HG02623 (cell line): ENCODE data around the gene PDE4D.

Source experiments
- ATAC-seq: cut with Tn5 transposase; IDR thresholded peaks from one replicate; pipeline ENCODE4 v1.9.1; 2021; ENCODE audit warnings: moderate library complexity; ENCODE audit not compliant: unreplicated experiment

Gene PDE4D

GRCh38 chr5:59037941-59038797 is 855.4 kb downstream of the PDE4D start:
- ATAC-seq = no peak

DNA sequence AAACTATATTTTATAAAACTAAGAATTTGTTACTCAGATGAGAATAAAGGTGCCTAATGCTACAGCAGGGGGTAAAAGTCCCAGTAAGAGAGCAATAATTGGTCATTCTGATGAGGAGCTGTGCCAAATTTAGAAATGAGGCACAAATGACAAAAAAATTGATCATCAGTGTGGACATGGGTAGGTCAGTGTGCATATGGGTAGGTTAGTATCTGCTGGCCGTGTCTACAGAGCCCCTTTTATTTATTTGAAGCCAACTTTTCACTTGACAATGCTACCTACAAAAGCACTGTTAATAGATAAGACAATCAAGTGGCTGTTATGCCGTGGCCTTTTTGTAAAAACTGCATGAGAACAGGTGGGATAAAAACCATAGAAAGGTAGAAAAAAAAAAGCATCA is 856.1 kb downstream of the PDE4D start:
- ATAC-seq = no peak

DNA sequence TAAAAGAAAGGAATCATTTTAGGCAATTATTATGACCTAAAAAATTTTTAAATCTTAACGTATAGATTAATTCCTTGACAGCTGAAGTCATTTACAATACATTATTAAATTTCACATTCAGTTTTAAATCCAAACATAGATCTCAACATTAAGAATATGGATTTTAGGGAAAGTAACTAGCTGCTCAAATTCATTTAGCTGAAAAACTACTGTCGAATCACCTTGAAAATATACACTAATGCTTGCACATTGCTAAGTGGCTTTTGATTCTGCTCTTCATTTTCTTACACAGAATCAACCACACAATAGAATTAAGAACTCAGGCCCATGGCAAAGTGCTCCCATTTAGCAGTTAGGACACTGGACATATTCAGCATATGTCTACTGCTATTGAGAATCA is 856.5 kb downstream of the PDE4D start:
- no peak for ATAC-seq

GRCh38 chr5:59036274-59036961 is 857.1 kb downstream of the PDE4D start:
- ATAC-seq = no peak

- ATAC-seq = no peak
Measured at GRCh38 chr5:59035681-59036080, 857.8 kb downstream of the PDE4D start.

DNA sequence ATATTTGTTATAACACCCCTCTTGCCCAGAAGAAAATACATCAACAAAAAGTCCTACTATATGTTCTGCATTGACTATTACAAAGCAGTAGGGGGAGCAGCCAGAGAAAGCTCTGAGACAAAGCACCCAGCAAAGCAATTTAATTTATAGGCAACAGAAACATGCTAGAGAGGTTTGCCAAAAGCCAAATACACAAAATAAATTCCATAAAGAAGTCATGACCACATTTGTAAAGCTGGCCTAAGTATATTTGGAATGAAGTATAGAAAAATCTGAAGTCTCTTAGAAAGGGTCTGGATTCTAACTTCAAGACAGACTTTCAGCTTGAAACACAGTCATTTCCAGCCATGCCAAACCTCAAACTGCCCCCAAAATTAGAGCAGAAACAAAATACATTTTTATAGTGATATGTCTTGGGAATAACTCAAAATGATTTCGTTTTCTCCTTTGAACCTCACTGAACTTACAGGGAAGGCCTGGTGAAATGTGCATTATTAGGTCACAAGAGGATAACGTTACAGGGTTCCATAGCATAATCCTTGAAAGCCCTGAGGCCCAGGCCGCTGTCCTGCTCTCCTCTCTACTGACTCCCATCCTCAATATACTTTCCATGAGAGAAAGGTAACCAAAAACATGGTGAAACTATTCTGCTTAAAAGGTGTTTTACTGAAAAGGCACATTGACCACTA is 858.9 kb downstream of the PDE4D start:
- no peak for ATAC-seq

DNA sequence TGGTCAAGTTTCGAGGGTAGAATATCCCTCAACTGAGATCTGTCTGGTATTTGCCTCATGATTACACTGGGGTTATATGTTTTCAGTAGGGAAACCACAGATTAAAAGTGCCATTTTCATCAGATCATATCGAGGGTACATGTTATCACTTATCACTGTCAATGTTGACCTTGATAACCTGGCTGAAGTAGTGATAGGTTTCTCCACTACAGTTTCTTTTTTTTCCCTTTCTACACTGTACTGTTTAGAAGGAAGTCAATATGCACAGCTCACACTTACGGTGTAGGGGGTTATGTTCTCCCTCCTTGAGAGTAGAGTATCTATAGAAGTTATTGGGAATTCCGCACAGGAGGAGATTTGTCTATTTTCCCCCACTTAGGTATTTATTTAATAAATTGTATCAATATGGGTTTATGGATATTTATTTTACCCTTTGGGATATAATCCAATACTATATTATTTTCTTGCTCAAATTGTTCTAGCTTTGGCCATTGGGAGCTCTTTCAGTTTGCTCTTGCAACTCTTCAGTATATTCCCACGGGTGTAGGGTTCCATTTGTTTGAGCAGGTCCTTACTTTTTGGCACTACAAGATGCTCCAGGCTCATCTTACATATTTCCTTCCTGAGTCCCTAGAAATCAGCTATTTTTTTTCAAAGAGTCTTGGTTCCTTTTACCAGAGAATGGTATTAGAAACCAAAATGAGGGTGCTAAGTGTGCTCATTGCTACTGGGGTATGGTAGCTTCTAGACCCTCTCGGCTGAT is 866.2 kb downstream of the PDE4D start:
- no peak for ATAC-seq

DNA sequence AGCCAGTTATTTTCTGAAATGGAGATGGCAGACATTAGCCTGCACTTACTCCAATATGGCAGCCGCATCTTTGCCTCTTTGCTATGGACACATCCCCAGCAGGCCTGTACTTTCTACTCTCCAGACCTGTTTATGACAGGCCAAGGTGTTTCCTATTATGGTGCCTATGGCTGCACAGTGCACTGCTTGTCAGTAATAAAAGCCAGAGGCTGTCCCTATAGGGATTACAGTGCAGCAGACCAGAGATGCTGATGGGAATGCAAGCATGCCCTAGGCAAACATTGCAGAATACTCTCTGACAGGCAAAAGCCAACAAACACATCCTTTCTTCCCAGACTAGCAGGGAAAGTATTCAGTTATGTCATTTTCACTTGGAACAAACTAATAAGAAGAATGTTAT is 867.8 kb downstream of the PDE4D start:
- ATAC-seq = no peak

GRCh38 chr5:59021837-59022514 is 871.5 kb downstream of the PDE4D start:
- no peak for ATAC-seq

GRCh38 chr5:59021286-59021673 is 872.2 kb downstream of the PDE4D start:
- ATAC-seq = no peak

GRCh38 chr5:59020611-59021285 is 872.8 kb downstream of the PDE4D start:
- ATAC-seq = no peak

DNA sequence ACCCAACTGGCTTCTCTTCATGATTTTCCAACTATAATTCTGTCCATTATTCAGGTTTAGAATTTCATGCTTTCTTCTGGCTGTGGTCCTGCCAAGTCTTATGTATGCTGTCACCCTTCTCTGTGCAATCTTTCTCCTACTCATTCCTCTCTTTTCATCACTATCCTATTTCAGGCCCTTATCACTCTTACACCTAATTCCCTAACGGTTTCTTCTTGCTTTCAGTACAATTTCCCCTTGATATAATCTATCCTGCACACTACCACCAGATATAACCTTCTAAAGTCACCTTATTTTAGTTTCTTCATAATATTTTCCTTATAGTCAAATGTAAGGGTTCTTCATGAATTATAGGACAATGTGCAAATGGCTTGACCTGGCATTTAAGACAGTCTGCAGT is 874.4 kb downstream of the PDE4D start:
- no peak for ATAC-seq

DNA sequence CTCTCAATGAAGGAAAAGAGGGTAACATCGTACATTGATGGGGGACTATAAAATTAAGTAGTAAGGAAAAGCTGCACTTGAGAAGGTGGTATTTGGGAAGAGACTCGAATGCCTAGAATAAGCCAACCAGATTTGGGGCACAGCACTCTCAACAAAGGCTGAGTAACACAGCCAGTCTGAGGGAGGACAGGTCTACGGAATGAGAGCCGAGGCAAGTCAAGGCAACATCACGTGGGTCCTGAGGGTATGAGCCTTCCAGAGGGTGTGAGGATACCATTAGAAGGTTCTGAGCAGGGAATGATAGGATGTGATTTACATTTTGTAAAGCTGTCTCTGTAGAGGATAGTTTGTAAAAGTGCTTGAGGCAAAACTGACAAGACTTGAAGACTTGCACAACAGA is 876.6 kb downstream of the PDE4D start:
- no peak for ATAC-seq

DNA sequence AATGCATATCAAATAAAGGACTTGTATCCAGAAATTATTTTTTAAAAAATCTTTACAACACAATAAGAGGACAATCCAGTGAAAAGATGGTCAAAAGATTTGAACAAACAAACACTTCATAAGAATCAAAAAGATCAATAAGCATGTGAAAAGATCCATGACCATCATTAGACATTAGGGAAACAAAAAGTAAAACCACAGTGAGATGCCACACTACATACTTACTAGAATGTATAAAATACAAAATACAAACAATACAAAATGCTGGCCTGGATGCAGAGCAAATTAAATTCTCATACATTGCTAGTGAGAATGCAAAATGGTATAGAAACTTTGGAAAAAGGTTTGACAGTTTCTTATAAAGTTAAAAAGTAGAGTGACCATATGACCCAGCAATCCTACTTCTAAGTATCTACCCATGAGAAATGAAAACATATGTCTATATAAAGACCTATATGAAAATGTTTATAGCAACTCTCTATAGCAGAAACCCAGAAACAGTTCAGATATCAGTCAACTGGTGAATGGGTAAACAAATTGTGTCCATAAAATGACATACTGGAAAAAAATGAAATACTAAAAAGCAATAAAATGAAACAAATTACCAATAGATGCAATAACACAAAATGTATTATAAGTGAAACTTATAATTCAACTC is 884.6 kb downstream of the PDE4D start:
- no peak for ATAC-seq

DNA sequence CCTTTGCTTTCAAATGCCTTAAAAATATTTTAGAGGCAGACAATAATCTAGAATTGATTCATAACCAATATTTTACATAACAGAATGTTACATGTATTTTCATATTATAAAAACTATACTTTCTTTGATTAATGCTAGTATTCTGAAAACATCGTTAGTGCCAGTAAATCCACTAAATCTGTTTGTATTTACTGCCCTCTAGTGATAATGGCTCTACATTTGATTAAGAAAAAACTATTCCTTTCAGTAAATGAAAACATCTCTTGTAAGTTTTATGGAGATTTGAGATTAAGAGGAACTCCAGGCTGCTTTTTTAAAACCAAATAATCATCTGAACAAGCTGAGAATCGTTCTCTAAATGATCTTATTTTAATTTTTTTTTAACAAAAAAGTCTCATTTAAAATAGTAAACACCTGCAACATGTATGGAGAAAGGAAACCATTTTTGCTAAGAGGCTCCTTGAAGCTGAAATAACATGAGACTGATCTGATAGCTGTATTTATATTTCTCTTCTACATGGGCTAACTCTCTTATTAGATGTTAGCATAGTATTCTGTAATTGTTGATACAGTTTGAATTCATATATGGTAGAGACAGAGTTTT is 886.0 kb downstream of the PDE4D start:
- no peak for ATAC-seq

DNA sequence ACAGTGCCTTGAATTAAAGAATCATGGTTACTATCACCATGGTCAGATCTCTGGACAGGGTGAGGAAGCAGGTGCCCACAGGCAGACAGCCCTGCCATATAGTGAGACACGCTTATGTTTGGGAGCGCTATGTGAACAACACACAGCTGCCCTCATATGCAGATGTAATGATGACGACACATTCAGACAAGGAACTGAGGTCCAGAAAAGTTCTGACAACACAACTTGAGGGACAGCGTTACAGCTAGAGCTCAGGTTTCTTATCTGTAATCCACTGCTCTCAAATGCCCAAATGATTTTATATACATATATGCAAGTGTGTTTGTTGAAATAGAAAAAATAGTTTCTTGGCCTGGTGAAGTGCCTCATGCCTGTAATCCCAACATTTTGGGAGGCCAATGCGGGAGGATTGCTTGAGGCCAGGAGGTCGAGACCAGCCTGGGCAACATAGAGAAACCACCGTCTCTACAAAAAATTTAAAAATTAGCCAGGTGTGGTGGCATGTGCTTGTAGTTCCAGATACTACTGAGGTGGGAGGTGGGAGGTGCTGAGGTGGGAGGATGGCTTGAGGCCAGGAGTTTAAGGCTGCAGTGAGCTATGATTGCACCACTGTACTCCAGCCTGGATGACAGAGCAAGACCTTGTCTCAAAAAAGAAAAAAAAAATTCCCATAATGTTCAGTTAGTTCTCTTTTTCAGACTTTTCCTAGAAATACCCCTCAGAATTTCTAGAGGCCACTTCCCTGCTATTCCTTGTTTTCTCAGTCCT is 887.4 kb downstream of the PDE4D start:
- ATAC-seq = no peak

- ATAC-seq = no peak
Measured at GRCh38 chr5:59003641-59004040, 889.9 kb downstream of the PDE4D start.

- no peak for ATAC-seq
Measured at GRCh38 chr5:59003124-59003523, 890.4 kb downstream of the PDE4D start.
